Myocyte (in vitro differentiated cells): ENCODE data around the gene CABP7. TPM values are rescaled to one million over a fixed set of nuclear protein-coding genes. Genes with fewer than 3 reads are reported as not detected.

Source experiments
- DNase-seq: peaks from one replicate; pipeline ENCODE4 v3.0.0-alpha.2; 2012; ENCODE audit warnings: low read depth
- total RNA-seq: library from RNA; depleted of rRNA; stranded (reverse); fragments of >200 nt; gene quantifications from 2 replicates; pipeline ENCODE4 v1.2.3, GENCODE V29; 2014

Gene CABP7
- total RNA-seq, 1 donor from 2014 or later: 0.05 TPM

DNA sequence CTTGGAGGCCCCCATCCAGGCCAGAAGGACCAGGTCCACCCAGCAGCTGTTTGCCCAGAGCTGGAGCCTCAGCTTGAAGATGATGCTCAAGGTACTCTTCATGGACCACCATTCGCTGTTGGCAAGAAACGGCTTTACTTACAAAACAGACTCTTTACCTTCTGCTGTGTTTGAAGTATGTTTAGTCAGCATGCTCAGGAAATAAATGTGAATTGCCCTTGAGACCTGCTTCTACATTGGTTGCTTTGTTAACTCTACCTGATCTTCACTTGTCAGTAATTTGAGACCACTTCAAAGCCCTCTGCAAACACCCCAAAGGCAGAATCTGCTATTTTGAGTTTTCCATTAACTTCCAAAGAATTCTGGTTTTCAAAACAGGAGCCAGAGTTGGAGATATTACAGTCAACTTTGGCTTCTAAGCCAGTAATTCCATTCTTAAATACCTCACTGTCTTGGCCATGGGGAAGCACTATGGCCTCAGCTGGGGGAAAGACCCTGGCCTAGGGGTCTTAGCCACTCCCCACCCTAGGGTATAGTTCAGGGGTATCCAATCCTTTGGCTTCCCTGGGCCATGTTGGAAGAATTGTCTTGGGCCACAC, 50.0 kb downstream of the CABP7 start:
- no peak for DNase-seq

DNA sequence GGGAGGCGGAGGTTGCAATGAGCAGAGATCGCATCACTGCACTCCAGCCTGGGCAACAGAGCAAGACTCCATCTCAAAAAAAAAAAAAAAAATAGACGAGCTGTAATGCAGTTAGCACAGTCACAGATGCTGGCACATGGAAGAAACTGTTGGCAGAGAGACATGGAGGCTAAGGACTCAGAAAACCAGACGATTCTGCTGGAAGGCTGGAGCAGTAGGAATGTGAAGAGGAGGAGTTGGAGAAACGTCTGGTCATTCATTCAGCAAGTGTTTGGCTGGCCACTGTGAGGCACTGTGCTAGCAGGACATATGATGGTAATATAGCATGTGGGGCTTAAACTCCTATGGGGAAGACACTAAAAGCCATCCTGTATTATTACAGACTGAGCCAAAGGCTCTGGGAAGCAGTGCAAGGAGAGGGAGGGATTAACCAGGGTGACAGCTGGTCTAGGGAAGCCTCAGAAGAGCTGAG, 52.4 kb downstream of the CABP7 start:
- peak; percentile 39 for DNase-seq

DNA sequence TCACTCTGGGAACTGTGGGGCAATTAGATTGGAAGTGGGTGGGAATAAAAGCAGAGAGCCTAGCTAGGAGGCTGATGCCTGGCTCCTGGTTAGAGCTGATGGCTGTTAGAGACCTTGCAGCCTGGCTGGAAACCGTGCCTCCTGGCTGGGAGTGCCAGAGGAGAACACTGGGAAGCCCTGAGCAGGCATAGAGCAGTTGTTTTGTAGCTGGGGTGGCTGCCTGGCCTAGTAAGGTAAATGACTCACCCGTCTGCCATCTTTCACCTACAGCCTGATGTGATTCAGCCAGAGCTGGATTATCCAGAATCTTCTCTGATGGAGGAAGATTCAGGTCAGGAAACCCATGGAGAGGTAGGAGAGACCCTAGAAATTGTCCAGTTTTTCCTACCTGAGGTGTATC, 53.4 kb downstream of the CABP7 start:
- peak; percentile 44 for DNase-seq

DNA sequence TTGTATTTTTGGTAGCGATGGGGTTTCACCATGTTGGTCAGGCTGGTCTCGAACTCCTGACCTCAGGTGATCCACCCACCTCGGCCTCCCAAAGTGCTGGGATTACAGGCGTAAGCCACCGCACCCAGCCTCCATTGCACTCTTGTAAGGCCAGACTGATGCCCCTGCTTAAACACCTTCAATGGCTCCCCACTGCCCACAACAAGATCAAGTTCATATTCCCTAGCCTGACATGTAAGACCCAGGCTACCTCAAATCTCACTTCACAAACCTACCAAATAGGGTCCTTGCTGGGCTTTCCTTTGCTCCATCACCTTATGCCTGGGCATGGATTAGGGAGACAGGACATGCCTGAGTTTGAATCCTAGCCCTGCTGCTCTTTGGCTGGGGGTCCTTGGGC, 60.4 kb downstream of the CABP7 start:
- no peak for DNase-seq

- DNase-seq: peak; percentile 94
Measured at GRCh38 chr22:29780748-29781676, 61.2 kb downstream of the CABP7 start.

Other genes starting within 250 kb of the CABP7 start
- 1.8 and 2.0 TPM in 2 replicates for gene NEFH, start 239.8 kb upstream of the CABP7 start, total RNA-seq
- gene THOC5, start 166.2 kb upstream of the CABP7 start, total RNA-seq: 28.7 and 34.9 TPM in 2 replicates
- gene NIPSNAP1, start 138.9 kb upstream of the CABP7 start, total RNA-seq: 15.2 and 22.4 TPM in 2 replicates
- 71.1 and 77.8 TPM in 2 replicates for gene NF2, start 116.4 kb upstream of the CABP7 start, total RNA-seq
- gene ZMAT5, start 47.0 kb downstream of the CABP7 start, total RNA-seq: 37.8 and 44.5 TPM in 2 replicates
- 106 and 140 TPM in 2 replicates for gene UQCR10, start 47.4 kb downstream of the CABP7 start, total RNA-seq
- 20.1 and 33.6 TPM in 2 replicates for gene ASCC2, start 118.3 kb downstream of the CABP7 start, total RNA-seq
- gene MTMR3, start 163.2 kb downstream of the CABP7 start, total RNA-seq: 25.7 and 29.3 TPM in 2 replicates